Measurements from ENCODE around the gene LRRC10.
A peak's percentile ranks its signal among the peaks of the same experiment; 100 is the strongest.

The LRRC10 gene, protein sequence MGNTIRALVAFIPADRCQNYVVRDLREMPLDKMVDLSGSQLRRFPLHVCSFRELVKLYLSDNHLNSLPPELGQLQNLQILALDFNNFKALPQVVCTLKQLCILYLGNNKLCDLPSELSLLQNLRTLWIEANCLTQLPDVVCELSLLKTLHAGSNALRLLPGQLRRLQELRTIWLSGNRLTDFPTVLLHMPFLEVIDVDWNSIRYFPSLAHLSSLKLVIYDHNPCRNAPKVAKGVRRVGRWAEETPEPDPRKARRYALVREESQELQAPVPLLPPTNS

DNA sequence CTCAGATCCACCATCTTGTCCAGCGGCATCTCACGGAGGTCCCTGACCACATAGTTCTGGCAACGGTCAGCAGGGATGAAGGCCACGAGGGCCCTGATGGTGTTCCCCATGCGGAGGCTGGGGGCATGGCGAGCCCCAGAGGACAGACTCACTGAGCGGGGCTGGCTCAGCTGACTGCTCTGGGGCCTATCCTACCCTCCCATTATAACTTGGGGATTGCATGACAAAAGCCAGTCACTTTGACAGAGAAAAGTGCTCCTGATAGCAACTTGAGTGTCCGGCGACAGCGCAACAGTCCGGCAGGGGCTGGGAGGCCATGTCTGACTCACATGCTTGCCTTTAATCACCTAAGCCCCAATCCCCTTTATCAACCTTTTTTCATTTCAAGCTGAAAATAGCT, at the start of gene LRRC10:
Gene LRRC10 (minus strand): TSS at position 179 of the 400 bp plus-strand sequence. CDS start 69 bp downstream, at position 110.
- no peak for DNase-seq (ENCODE audit: low spot score)

DNA sequence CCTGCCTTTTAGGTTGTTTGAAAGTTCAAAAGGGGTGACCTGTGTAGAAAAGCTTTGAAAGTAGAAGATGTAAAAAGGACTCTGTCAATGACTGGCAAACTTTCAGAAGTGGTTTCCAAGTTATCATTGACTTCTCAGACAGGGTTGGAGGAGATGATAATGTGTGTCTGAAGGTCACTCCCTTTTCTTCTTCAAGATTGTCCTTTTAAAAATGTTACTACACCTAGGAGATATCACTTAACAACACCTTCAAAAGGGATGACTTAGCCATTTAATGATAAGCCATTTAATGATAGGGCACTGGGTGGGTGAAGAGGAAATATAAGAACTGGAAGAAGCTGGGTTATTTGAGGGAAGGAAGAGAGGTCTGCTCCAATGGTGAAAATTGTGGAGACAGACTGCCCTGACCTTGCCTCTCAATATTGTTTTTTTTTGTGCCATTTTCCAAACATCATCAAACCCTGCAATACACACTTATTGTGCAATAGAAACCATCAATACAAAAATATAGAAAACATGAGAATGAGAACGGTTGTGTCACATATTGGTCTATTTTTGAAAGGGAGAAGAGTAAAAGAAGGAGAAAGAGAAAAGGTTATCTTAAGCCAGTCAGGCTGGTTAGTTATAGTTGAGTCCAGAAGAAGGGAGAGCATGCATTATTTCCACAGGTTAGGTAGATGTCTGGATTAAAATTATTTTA, 49.6 kb upstream of the LRRC10 start:
- no peak for DNase-seq (ENCODE audit: low spot score)

DNA sequence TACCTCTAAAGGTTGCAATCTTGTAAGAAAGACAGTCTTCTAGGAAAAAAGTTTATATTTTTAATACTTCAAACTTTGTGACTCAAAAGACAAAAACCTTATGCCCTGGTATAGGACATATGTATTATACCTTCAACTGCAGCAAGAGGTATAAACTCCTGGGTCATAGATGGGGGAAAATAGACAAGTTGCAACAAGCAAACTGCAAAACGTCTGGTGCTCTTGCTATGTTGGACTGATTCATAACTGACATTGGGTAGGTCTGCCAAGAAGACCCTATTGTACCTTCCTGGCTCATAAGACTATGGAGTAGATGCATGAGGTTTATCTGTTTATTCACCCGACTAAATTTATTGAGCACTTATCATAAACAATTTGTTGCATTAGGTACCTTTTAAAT, 47.5 kb upstream of the LRRC10 start:
- DNase-seq (ENCODE audit: low spot score): no peak

DNA sequence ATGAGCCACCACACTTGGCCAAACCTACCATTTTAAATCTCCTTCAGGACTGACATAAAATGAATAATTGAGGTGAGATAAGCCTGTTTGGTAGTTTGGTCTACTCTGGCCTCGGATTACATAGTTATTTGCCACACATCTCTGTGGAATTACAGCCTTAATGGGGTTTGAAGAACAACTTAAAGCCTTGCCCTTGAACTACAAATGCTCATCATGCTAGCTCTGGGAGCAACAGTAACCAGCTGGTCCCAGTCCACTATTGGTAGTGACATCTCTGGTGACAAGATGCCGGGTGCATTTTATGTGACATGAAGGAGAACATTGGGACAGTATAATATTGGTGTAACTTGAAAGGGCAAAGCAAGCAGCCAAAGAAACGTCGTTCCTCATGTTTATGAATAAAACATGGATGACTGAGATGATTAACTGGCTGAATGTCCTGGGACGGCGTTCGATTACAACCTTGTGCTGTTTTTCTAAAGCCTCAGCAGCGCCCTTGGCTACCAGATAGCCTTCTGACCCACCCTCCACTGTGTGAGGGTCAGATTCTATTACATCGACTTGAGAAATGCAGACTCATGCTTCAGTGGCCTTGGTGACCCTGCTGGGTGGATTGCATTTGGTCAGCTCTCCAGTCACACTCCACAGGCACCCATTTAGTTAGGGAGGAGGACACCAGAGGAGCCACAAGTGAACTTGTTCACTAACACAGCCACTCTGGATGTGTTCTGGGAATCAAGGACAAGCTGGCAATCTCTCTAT, 46.9 kb upstream of the LRRC10 start:
- DNase-seq (ENCODE audit: low spot score): no peak

DNA sequence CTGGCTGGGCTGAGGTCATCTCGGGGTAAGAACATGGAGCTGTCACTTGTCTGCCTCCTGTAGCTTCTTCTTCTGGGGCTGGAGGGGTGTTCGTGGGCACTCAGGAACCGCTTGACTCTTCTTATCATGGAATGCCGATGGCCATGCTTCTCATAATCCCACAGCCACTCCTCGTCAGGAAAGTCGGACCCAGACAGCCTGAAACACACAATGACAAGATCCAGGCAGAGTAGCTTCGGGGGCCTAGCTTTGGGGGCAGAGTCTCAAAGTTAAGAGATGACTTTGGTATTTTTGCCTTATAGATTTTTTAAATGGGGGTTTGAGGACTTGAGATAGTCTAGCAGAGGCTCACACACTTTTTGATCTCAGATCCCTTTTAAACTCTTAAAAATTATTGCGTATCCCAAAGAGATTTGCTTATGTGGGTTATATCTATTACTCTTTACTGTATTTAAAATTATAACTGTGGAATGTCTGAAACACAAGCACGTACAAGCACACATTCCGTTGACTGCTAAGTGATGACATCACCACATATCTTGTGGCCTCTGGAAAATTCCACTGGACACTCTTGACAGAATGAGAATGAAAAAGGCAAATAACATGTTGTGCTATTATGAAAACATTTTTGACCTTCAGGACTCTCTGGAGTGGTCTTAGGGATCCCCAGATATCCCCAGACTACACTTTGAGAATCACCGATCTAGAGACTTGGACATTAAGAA, 45.1 kb upstream of the LRRC10 start:
- peak; percentile 27 for DNase-seq (ENCODE audit: low spot score)

DNA sequence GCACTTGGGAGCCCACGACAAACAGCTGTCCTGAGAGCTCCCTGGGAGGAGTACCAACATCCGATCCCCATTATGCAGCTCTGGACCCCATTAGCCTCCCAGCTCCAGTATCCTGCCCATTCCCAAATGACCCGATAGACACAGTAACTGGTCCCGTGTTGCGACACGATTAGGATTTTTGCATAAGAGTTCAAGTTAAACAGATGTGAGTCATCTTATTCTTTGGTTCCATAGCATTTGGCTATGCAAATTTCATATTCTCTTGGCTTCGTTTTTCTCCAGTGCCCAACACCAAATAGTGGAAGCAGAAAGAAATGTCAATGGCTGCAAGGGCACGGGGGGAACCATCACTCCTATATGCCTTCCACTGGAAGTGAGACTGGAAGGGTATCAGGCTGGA, 43.0 kb upstream of the LRRC10 start:
- no peak for DNase-seq (ENCODE audit: low spot score)

DNA sequence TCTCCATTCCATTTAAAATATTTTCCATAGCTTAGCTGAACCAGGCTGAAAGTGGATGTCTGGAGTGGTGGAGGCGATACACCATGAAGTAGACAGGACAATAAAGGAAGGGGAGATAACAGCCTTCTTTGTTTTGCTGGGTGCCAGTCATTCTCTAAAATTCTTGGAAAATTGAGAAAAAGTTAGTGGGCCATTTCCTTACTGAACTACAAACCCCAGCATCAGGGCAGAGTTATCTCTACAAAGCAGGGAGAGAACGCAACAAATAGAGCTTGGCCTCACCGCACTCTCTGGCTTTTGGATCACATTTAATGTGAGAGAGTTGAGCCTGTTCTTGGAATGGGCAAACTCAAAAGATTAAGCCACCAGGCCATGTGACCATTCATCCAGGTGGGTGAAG, 41.2 kb upstream of the LRRC10 start:
- no peak for DNase-seq (ENCODE audit: low spot score)

DNA sequence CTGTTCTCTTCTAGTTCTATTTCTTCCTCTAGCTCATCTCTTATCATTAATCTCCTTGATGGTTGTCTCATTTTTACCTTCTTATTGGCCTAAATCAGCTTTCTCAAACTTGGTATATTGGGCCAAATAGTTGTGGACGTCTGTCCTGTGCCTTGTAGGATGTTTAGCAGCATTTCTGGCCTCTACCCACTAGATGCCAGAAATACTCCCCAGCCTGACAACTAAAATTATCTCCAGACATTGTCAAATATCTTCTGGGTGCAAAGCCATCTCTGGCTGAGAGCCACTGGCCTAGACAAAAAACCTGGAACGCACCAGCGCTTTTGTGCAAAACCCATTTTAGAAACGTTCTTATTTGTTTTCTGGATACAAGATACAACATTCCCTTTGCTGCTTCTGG, 38.8 kb upstream of the LRRC10 start:
- DNase-seq (ENCODE audit: low spot score): no peak

DNA sequence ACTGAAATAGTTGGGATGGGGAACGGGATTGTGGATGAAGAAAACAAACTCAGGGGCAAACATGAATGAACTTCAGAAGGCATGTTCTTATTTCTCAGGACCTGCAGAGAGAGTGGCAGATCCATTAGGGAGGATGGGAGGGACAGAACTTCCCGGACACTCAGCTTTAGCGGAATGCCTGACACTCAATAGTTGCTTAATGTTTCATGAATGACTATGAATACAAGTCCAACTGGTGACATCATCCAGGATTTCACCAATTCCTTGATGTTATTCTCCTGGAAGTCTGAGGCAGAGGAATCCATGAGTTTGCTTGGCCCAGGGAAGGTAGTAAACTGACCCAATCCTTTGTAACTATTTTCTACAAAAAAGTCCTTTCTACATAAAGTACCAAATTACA, 37.8 kb upstream of the LRRC10 start:
- DNase-seq (ENCODE audit: low spot score): no peak

DNA sequence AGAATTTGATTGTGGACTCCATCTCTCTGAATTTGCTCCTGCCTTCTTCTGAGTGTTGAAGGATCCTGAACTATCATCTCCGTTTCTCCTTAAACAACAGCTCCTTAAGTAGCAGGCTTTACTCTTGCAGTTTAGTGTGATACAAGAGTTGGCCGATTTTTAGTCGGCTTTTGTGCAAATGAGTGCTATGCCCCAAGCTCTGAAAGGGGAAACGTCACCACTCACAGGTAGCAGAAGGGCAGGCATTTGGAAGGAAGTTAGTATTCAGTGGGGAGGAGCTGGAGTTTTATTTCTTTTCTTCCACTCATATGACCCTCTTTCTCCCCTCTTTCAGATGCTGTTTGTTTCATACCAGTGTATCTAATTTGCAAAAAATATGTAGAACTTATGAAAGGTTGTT, 36.5 kb upstream of the LRRC10 start:
- no peak for DNase-seq (ENCODE audit: low spot score)

DNA sequence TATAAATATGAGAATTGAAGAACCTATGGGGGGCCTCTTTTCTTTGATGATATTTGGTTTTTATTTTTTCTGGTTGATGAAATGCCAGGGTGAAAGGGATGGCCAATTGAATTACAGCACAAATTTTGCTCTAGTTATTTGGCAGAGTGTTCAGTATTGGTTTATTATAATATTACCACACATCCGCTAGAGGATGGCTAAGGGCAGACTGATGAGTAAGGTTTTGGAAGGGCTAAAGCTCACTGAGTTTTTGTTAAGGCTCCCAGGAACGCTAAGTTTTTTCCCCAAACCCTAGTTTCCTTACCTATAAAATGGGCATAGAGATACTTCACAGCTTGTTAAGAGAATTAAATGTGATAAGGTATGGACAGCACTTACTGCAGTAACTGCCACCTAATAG, 34.3 kb upstream of the LRRC10 start:
- DNase-seq (ENCODE audit: low spot score): no peak

DNA sequence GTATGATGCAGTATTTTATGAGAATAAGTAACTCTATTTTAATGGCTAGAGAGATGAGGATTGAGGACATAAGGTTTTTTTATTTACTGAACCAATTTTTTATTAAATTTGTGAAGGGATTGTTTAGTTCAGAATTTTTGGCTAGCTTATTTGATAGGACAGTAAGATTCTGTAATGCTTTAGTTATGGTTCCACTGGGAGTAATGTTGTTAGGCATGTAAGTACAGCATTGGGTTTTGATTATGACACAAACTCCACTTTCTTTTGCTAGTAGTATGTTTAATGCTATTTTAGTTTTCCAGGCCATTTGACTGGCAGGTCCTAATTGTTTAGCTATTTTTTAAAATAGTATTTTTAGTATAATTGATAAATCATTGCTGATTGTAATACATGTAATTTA, 33.8 kb upstream of the LRRC10 start:
- DNase-seq (ENCODE audit: low spot score): no peak

DNA sequence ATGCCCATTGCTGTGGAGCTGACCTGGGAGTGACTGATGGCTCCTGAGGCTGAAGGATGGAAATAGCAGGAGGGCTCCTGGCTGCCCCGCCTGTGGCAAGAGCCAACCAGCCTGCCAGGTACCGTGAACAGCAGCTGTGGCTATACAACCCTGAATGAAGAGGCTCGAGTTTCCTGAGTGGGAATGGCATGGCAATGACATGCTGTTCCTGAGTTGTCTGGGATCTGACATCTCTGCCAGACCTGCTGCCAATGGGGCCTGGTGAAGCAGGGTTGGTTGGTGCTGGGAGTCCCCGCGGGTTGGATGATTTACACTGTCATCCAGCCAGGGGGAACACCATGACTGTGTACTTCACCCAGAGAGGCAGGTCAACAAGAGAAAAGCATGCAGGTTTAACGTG, 31.8 kb upstream of the LRRC10 start:
- DNase-seq (ENCODE audit: low spot score): no peak

DNA sequence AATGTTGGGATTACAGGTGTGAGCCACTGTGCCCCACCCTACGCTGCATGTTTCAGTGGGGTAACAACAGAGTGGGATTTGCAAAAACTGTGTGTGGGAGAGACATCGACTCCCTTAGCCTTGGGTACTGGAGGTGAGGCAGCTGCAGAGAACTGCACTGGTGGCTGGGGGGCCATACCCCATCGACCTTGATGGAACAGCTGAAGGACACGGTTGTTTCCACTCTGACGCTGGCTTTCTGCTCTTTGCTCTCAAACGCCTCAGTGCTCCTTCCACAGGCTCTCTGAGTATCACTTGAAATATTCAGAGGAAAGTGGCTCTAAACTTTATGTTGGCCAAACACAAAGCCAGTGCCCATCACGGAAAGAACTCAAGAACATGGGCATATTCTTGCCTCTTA, 30.8 kb upstream of the LRRC10 start:
- no peak for DNase-seq (ENCODE audit: low spot score)

DNA sequence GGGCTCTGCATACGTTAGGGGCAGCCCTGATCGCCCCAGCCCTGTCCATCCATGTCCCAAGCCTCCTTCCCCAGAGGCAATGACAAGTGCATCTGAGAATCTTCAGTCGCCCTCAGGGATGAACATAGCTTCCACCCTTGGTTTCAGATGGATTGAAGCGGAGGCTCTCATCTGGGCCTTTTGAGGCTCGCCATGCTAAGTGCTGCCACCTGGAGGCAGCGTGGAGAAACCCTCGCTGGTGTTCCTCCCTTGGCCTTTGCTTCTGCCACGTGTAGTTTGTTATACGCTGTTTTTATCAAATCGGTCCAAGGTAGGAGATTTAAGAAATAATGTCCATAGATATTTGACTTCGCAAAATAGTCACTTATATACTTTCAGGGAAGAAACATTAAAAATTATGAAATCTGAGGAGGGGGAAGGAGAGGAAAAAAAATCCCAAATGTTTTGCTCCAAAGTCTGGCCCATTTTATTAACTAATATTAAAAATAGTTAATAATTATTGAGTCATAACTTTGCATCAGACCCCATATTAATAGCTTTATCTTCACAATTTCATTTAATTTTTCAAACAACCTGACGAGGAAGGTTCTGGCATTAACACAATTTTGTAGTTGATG, 28.8 kb upstream of the LRRC10 start:
- DNase-seq (ENCODE audit: low spot score): peak; percentile 51

DNA sequence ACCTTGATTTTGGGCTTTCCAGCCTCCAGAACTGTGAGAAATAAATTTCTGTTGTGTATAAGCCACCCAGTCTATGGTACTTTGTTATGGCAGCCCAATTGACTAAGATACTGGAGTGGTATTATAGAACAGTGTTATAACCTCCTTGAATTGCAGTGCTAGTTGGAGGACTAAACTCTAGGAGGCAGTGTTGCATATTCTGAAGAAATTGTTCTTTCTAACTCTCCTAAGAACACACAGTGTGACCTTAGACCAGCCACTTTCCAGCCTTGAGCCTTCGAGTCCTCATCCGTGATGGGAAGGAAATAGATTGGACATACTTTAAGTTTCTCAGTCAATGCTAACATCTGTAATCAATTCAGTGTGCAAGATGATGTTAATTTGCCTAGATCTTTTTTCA, 22.4 kb upstream of the LRRC10 start:
- no peak for DNase-seq (ENCODE audit: low spot score)

DNA sequence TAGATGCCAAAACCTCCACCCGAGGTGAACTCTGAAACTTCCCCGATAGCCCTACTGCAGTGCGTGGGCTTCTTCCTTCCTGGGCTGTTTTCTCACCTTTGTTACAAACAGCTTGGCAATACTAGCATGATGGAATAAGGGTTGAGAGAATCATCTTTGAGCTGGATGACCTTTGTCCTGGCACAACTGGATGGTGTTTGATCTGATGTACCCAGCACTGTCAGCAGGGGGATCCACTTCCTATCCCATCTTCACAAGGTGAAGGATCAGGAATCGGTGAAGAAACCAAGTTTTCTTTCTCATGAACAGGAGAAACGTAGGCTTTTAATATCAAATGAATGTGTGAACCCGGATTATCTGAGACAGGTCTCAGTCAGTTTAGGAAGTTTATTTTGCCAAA, 19.5 kb upstream of the LRRC10 start:
- peak; percentile 3 for DNase-seq (ENCODE audit: low spot score)

DNA sequence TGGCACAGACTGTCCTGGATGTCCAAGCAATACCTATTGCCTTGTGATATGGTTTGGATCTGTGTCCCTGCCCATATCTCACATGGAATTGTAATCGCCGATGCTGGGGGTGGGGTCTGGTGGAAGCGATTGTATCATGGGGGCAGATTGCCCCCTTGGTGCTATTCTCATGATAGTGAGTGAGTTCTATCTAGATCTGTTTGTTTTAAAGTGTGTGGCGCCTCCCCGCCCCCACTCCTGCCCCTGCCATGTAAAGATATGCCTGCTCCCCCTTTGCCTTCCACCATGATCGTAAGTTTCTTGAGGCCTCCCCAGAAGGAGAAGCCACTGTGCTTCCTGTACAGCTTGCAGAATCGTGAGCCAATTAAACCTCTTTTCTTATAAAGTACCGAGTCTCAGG, 16.8 kb upstream of the LRRC10 start:
- no peak for DNase-seq (ENCODE audit: low spot score)

DNA sequence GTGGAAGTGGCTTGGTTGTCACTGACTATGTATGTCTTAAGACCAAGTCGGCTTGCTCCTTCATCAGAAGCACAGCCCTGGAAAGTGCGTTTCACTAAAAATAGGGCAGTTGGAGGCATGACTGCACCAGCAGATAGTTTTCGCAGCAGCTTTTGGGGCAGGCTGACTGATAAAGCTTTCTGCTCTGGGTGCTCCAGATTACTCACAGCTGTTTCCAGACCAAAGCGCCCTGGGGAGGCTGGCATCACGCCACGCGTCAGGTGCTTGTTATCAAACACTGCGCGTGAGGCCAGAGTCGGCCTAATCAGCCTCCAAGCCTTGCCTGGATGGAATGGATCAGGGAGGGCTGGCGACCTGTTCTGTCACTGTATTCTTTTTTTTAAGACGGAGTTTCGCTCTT, 13.3 kb upstream of the LRRC10 start:
- no peak for DNase-seq (ENCODE audit: low spot score)

DNA sequence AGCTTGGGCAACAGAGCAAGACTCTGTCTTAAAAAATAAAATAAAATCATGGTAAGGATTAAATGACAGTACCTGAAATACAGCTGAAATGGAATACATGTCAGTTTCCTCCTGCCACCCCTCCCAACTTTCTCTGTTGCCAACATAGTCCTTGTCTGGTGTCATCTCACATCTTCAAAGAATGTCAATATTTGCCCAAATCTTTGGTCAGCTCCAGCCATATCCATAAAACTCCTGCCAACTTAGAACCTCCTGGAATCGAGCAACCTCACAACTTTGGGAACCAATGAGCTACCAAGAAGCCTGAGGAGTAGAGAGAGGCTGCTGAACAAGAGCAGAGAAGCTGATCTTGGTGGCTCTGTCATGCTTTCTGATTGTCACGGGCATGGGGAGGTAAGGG, 10.8 kb upstream of the LRRC10 start:
- no peak for DNase-seq (ENCODE audit: low spot score)

DNA sequence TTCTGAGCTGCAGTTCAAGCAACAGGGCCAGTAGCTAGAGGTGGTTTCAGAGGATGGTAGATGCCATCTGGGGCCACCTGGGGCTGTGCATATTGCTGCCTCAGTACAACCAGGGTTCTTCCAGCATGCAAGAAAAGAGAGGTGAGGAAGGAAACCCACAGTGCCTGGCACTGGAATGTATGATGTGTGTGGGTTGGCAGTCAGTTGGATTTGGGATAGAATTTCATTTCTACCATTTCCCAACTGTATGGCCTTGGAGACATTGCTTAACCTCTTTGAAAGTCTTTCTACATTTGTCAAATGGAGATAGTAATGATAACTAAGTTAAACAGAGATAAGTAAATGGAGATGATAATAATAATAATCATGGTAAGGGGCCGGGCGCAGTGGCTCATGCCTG, 10.2 kb upstream of the LRRC10 start:
- no peak for DNase-seq (ENCODE audit: low spot score)

DNA sequence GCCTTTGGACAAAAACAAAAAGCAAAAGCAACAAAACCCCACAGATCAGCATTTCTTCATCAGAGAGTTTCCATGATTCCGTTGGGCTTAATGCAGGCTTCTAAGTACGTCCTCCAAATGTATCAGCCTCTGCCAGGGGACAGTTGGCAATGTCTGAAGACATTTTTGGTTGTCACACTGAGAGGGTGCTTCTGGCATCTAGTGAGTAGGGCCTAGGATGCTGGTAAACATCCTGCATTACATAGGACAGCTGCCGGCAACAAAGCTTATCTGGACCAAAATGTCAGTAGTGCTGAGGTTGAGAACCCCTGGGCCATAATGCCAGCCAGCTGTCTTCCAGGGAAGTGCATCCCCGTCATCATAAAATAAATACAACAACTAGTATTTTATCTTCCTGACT, 9.4 kb upstream of the LRRC10 start:
- DNase-seq (ENCODE audit: low spot score): no peak
